ENCODE measurements around the gene TKFC. TPM values are rescaled to one million over a fixed set of nuclear protein-coding genes. Genes with fewer than 3 reads are reported as not detected.

Gene TKFC
- total and polyA plus RNA-seq, 5 donors: 12.7 to 19.0 (median 15.9) TPM

Other genes with a start within 250 kb of the TKFC start
- gene CD5, start 230.7 kb upstream of the TKFC start, total RNA-seq: under 1 TPM; 0.25 to 0.72 (median 0.40) TPM
- 0.05 TPM for gene CD5, start 230.7 kb upstream of the TKFC start, polyA plus RNA-seq
- gene VPS37C, start 171.8 kb upstream of the TKFC start, total RNA-seq: 10 to 100 TPM; 17.6 to 25.4 (median 19.6) TPM
- gene VPS37C, start 171.8 kb upstream of the TKFC start, polyA plus RNA-seq: 14.6 TPM
- 1 to 10 TPM in 3 of 4 donors, under 1 TPM in 1; 0.59 to 2.5 (median 1.6) TPM for gene PGA3, start 129.7 kb upstream of the TKFC start, total RNA-seq
- 1.7 TPM for gene PGA3, start 129.7 kb upstream of the TKFC start, polyA plus RNA-seq
- gene PGA4, start 110.9 kb upstream of the TKFC start, total RNA-seq: 1 to 10 TPM in 2 of 4 donors, under 1 TPM in 2; 0.71 to 7.4 (median 2.8) TPM
- gene PGA4, start 110.9 kb upstream of the TKFC start, polyA plus RNA-seq: 4.1 TPM
- 1 to 10 TPM in 2 of 4 donors, under 1 TPM in 2; 0.54 to 3.4 (median 0.81) TPM for gene PGA5, start 92.1 kb upstream of the TKFC start, total RNA-seq
- gene PGA5, start 92.1 kb upstream of the TKFC start, polyA plus RNA-seq: 3.6 TPM
- 1 to 10 TPM in 3 of 4 donors, under 1 TPM in 1; 0.97 to 2.2 (median 1.3) TPM for gene VWCE, start 37.9 kb upstream of the TKFC start, total RNA-seq
- gene VWCE, start 37.9 kb upstream of the TKFC start, polyA plus RNA-seq: 0.70 TPM
- 100 to 1,000 TPM; 126 to 132 (median 130) TPM for gene DDB1, start 123 bp upstream of the TKFC start, total RNA-seq
- 103 TPM for gene DDB1, start 123 bp upstream of the TKFC start, polyA plus RNA-seq
- gene CYB561A3, start 28.7 kb downstream of the TKFC start, total RNA-seq: 10 to 100 TPM; 15.0 to 18.5 (median 17.9) TPM
- 11.6 TPM for gene CYB561A3, start 28.7 kb downstream of the TKFC start, polyA plus RNA-seq
- 10 to 100 TPM; 24.0 to 27.4 (median 26.9) TPM for gene TMEM138, start 29.1 kb downstream of the TKFC start, total RNA-seq
- gene TMEM138, start 29.1 kb downstream of the TKFC start, polyA plus RNA-seq: 23.9 TPM
- 1 to 10 TPM; 4.6 to 7.5 (median 5.4) TPM for gene TMEM216, start 59.4 kb downstream of the TKFC start, total RNA-seq
- gene TMEM216, start 59.4 kb downstream of the TKFC start, polyA plus RNA-seq: 6.8 TPM
- gene CPSF7, start 96.7 kb downstream of the TKFC start, total RNA-seq: 10 to 100 TPM; 40.8 to 49.2 (median 43.5) TPM
- 26.0 TPM for gene CPSF7, start 96.7 kb downstream of the TKFC start, polyA plus RNA-seq
- gene SDHAF2, start 96.9 kb downstream of the TKFC start, total RNA-seq: 10 to 100 TPM; 32.9 to 41.2 (median 33.3) TPM
- gene SDHAF2, start 96.9 kb downstream of the TKFC start, polyA plus RNA-seq: 57.8 TPM
- under 1 TPM; 0.09 to 0.86 (median 0.68) TPM for gene LRRC10B, start 175.5 kb downstream of the TKFC start, total RNA-seq
- 0.57 TPM for gene LRRC10B, start 175.5 kb downstream of the TKFC start, polyA plus RNA-seq
- gene SYT7, start 247.8 kb downstream of the TKFC start, total RNA-seq: 10 to 100 TPM; 17.4 to 48.3 (median 43.5) TPM
- gene SYT7, start 247.8 kb downstream of the TKFC start, polyA plus RNA-seq: 36.2 TPM

All from right cardiac atrium (tissue), 5 donors.